HG03139 (cell line): ENCODE data around the gene MERTK.
"Not testable (repeated sequence)": the region's sequence is repeated elsewhere in the genome, so short reads cannot be mapped to it uniquely, and the experiment has no call there.

Source experiments
- ATAC-seq: cut with Tn5 transposase; IDR thresholded peaks from one replicate; pipeline ENCODE4 v1.9.1; 2021; ENCODE audit not compliant: unreplicated experiment

The MERTK gene

GRCh38 chr2:112007493-112007892 is 109.1 kb downstream of the MERTK start:
- no peak for ATAC-seq

- no peak for ATAC-seq
Observed at GRCh38 chr2:112008910-112009485, 110.6 kb downstream of the MERTK start.

GRCh38 chr2:112010751-112011150 is 112.3 kb downstream of the MERTK start:
- no peak for ATAC-seq

- no peak for ATAC-seq
Observed at GRCh38 chr2:112012556-112012955, 114.1 kb downstream of the MERTK start.

- ATAC-seq, result no peak
Observed at GRCh38 chr2:112018846-112019245, 120.4 kb downstream of the MERTK start.

DNA sequence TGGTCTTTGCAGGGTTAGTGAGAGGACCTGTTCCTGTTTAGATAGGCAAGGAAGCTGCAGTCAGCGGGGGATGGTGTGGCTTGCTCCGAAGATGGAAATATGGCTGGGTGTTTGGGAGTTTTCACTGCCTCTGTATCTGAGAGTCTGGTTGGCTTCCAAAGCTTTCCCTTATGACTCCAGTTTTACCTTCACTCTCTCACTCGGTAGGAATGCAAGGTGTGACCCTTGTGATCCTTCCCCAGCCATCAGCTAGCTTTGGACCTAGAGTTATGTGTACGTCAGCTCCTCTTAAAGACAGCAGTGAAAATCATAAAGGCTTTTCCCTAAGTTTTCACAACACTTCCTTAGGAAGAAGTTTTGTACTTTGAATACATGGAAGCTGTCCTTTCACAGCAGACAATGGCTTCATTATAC is 121.2 kb downstream of the MERTK start:
- no peak for ATAC-seq

DNA sequence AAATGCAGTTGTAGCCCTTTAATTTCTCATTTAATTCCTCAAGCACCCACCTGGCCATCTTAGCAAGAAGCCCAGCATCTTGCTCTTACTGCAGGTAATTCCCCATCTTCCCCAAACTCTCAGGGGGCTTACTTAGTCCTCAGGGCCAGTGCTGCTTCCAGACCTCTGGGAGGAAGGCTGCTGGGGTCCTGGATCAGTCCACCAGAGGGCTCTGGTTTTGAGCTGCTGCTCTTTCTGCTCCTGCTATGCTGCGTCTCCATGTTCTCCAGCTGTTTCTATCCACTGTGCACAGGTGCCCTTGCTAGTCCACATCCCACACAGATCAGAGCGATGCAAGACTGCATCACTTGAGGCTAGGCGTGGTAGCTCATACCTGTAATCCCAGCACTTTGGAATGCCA is 122.2 kb downstream of the MERTK start:
- no peak for ATAC-seq

- ATAC-seq, result no peak
Observed at GRCh38 chr2:112021290-112021689, 122.9 kb downstream of the MERTK start.

- no peak for ATAC-seq
Observed at GRCh38 chr2:112021781-112022231, 123.4 kb downstream of the MERTK start.

DNA sequence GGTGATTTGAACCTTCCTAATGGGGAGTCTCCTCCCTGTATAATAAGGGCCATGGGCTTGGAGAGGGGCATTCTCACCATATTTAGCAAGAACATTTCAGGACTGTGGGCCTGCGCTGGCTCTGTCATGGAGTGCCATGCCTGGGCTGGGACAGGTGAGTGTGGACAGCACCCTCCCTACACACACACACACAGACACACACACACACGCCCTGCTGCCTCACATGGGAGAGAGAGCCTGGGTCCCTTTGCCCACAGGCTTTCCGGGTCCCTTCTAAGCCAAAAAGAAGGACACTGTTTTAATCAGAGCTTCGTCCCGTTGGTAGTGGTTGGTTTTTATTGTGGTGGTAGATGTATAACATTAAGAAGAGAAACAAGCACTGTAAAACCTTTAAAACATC is 125.3 kb downstream of the MERTK start:
- ATAC-seq, result no peak

DNA sequence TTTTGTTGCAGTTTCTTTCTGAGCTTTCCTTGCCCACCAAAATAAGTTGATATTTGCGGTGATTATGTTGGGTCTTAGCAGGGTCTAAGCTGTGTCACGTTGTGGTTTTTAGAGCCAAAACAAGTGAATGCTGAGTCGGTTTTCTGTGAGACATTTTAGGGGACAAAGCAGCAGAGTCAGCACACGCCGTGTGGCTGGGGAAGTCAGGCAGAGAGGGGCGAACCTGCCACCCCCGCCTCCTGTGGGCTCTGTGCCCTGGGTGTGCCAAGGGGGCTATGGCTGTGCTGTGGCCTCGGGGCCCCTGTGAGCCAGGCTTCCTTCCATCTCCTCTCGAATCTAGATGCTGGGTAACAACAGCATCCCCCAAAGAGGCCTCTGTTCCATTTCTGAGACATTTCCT is 125.8 kb downstream of the MERTK start:
- ATAC-seq, result no peak

GRCh38 chr2:112024896-112025491 is 126.6 kb downstream of the MERTK start:
- ATAC-seq, result no peak

DNA sequence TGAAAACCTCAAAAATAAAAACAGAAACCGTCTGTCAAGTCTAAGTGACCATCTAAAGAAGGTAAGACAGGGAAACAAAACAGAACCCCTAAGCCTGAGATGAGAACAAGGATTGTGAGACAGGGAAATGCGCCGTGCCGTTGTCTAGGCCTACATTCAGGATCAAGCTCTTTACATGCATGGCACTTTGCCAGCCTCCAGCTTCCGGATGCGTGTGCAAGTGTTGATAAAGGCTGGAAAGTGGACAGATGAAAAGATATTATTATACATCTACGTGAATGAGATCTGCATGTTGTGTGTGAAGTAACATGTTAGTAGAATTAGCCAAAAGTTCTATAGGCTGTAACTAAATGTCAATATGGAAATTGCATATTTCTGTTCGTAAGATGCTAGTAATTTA is 128.1 kb downstream of the MERTK start:
- no peak for ATAC-seq

- ATAC-seq, result no peak
Observed at GRCh38 chr2:112027767-112028166, 129.4 kb downstream of the MERTK start.

GRCh38 chr2:112029164-112029563 is 130.8 kb downstream of the MERTK start:
- ATAC-seq, result no peak

GRCh38 chr2:112031473-112032223 is 133.2 kb downstream of the MERTK start:
- ATAC-seq, result no peak

DNA sequence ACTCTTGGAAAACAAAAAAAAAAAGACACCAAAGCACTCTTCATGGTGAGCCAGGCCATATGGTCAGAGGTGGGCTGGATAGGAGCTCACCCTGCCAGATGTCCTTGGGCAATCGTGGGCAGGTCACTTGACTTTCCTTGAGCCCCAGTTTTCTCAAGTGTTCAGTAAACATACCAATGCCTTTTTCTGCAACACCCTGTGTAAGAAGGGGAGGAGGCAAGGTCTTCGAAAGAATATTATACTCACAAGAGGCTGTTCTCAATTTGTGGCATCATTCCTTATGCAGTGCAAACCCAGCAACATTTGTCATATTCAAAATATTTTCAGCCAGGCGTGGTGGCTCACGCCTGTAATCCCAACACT is 133.8 kb downstream of the MERTK start:
- ATAC-seq, result no peak

DNA sequence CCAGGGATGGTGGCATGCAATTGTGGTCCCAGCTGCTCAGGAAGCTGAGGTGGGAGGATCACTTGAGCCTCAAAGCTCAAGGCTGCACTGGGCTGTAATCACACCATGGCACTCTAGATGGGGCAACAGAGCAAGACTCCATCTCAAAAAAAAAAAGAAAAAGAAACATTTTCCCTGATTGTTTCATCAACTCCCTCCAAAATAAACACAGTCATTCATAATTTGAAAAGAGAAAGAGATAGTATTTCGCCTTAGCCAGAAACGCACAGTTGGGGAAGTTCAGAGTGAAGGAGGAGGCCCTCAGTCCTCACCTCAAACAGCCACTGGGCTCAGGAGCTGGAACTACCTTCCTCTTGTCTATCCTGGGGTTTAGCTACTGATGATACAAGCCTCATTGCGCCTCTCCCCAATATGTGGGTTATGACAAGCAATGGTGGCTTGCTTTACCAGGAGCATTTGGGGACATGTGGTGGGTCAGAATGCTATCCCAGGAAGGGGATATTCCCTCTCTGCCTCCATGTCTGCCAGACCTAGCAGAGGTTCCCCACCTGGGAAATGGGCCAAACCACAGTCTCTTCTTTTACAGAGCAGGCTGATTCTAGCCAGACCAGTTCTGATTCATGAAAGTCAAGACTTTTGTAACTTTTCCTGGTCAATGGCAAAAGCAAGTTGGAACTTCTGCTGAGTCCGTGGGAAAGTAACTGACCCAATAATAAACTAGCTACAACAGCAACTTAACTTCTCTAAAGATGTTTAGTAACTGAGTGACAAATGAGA is 134.5 kb downstream of the MERTK start:
- ATAC-seq, result no peak

- no peak for ATAC-seq
Observed at GRCh38 chr2:112033600-112033999, 135.2 kb downstream of the MERTK start.

DNA sequence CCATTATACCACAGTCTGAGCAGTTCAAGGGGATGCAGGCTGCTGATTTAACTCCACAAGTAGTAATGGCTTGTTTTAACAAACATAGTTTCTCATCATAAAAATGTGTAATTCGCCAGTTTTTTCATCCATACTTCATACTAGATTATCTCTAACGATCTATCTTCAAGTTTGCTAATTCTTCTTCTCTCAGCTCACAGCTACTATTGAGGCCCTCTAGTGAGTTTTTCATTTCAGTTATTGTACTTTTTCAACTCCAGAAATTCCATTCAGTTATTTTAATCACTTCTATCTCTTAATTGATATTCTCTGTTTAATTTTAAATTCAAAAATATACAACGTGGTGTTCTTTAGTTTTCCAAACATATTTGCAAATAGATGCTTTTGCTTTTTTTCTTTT is 136.5 kb downstream of the MERTK start:
- no peak for ATAC-seq

GRCh38 chr2:112035786-112036185 is 137.4 kb downstream of the MERTK start:
- ATAC-seq, result no peak

DNA sequence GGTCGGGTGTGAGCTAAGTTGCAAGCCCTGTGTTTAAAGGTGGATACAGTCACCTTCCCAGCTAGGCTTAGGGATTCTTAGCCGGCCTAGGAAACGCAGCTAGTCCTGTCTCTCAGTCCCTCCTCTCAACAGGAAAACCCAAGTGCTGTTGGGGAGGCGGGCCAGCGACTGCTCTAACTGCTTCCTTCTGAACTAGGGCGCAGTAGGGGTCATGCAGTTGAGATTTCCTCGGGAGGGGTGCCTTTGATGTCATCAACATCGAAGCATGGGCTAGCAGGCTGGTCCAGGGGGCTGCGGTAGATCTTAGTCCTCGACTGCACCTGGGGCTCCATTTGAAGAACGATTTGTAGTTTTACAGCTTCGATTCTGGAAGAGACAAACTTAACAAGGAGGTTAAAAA is 141.1 kb downstream of the MERTK start:
- not testable (repeated sequence) for ATAC-seq
